Measurements from ENCODE around the gene TPPP2.

TPPP2 gene

GRCh38 chr14:21023817-21024584 lies 6.0 kb upstream of the TPPP2 start:
- Histone ChIP-seq H3K36me3 (ENCODE audit: insufficient read depth, low read length) (no peaks in the 10 kb centered on the region), H3K9me3 (ENCODE audit: control insufficient read depth, insufficient read depth, low read length) (no peaks in the 10 kb centered on the region), H3K9ac (ENCODE audit: low read depth, low read length) (peak overlapping the region; percentile 64), H3K4me1 (ENCODE audit: insufficient read depth, low read length) (peaks cover 12% of the 10 kb centered on the region; the same call in 1 of the 2 replicates)

- Histone ChIP-seq H3K36me3 (ENCODE audit: insufficient read depth, low read length) (no peaks in the 10 kb centered on the region), H3K9ac (ENCODE audit: low read depth, low read length) (peak within 1 kb of the TSS; percentile 69), H3K9me3 (ENCODE audit: control insufficient read depth, insufficient read depth, low read length) (no peaks in the 10 kb centered on the region), H3K4me1 (ENCODE audit: insufficient read depth, low read length) (peaks cover 12% of the 10 kb centered on the region; the same call in 1 of the 2 replicates)
Observed at GRCh38 chr14:21024585-21025370, 5.2 kb upstream of the TPPP2 start, which contains the start of gene NDRG2. TSS of gene NDRG2 (minus strand) at chr14:21025061. CDS start at chr14:21023315, 1,746 bp downstream.

- peak overlapping the region; percentile 69 for H3K9ac ChIP-seq (ENCODE audit: low read depth, low read length)
- no peaks in the 10 kb centered on the region for H3K36me3 ChIP-seq (ENCODE audit: insufficient read depth, low read length)
- peaks cover 12% of the 10 kb centered on the region; the same call in 1 of the 2 replicates for H3K4me1 ChIP-seq (ENCODE audit: insufficient read depth, low read length)
- H3K9me3 ChIP-seq (ENCODE audit: control insufficient read depth, insufficient read depth, low read length), result no peaks in the 10 kb centered on the region
Observed at GRCh38 chr14:21025371-21026273, 4.4 kb upstream of the TPPP2 start.

- Histone ChIP-seq H3K4me1 (ENCODE audit: insufficient read depth, low read length) (peaks cover 12% of the 10 kb centered on the region; the same call in 1 of the 2 replicates), H3K9me3 (ENCODE audit: control insufficient read depth, insufficient read depth, low read length) (no peaks in the 10 kb centered on the region), H3K36me3 (ENCODE audit: insufficient read depth, low read length) (no peaks in the 10 kb centered on the region), H3K9ac (ENCODE audit: low read depth, low read length) (peak overlapping the region; percentile 54; the same call in 1 of the 2 replicates)
Observed at GRCh38 chr14:21026274-21026987, 3.6 kb upstream of the TPPP2 start.

GRCh38 chr14:21026988-21027315 lies 3.1 kb upstream of the TPPP2 start:
- no peaks in the 10 kb centered on the region for H3K36me3 ChIP-seq (ENCODE audit: insufficient read depth, low read length)
- H3K4me1 ChIP-seq (ENCODE audit: insufficient read depth, low read length), result peaks cover 12% of the 10 kb centered on the region; the same call in 1 of the 2 replicates
- no peak overlapping the region for H3K9ac ChIP-seq (ENCODE audit: low read depth, low read length)
- H3K9me3 ChIP-seq (ENCODE audit: control insufficient read depth, insufficient read depth, low read length), result no peaks in the 10 kb centered on the region

- Histone ChIP-seq H3K9ac (ENCODE audit: low read depth, low read length) (no peak overlapping the region), H3K9me3 (ENCODE audit: control insufficient read depth, insufficient read depth, low read length) (no peaks in the 10 kb centered on the region), H3K36me3 (ENCODE audit: insufficient read depth, low read length) (no peaks in the 10 kb centered on the region), H3K4me1 (ENCODE audit: insufficient read depth, low read length) (peaks cover 12% of the 10 kb centered on the region; the same call in 1 of the 2 replicates)
Observed at GRCh38 chr14:21030531-21030930, 514 bp downstream of the TPPP2 start.

- Histone ChIP-seq H3K9me3 (ENCODE audit: control insufficient read depth, insufficient read depth, low read length) (no peaks in the 10 kb centered on the region), H3K4me1 (ENCODE audit: insufficient read depth, low read length) (no peaks in the 10 kb centered on the region), H3K9ac (ENCODE audit: low read depth, low read length) (no peak overlapping the region), H3K36me3 (ENCODE audit: insufficient read depth, low read length) (no peaks in the 10 kb centered on the region)
Observed at GRCh38 chr14:21032326-21033132, 2.5 kb downstream of the TPPP2 start.

- Histone ChIP-seq H3K9ac (ENCODE audit: low read depth, low read length) (no peak overlapping the region), H3K36me3 (ENCODE audit: insufficient read depth, low read length) (no peaks in the 10 kb centered on the region), H3K9me3 (ENCODE audit: control insufficient read depth, insufficient read depth, low read length) (no peaks in the 10 kb centered on the region), H3K4me1 (ENCODE audit: insufficient read depth, low read length) (no peaks in the 10 kb centered on the region)
Observed at GRCh38 chr14:21033133-21033698, 3.2 kb downstream of the TPPP2 start.

- Histone ChIP-seq H3K4me1 (ENCODE audit: insufficient read depth, low read length) (peaks cover 7% of the 10 kb centered on the region), H3K9me3 (ENCODE audit: control insufficient read depth, insufficient read depth, low read length) (no peaks in the 10 kb centered on the region), H3K9ac (ENCODE audit: low read depth, low read length) (no peak within 1 kb of the TSS), H3K36me3 (ENCODE audit: insufficient read depth, low read length) (no peaks in the 10 kb centered on the region)
Observed at GRCh38 chr14:21034707-21035106, 4.7 kb downstream of the TPPP2 start, which contains the start of gene RNASE13. TSS of gene RNASE13 (minus strand) at chr14:21034807. CDS start at chr14:21034288, 519 bp downstream.

GRCh38 chr14:21036751-21037150 lies 6.7 kb downstream of the TPPP2 start:
- Histone ChIP-seq H3K36me3 (ENCODE audit: insufficient read depth, low read length) (no peaks in the 10 kb centered on the region), H3K9me3 (ENCODE audit: control insufficient read depth, insufficient read depth, low read length) (no peaks in the 10 kb centered on the region), H3K4me1 (ENCODE audit: insufficient read depth, low read length) (peaks cover 10% of the 10 kb centered on the region), H3K9ac (ENCODE audit: low read depth, low read length) (no peak overlapping the region)

GRCh38 chr14:21037156-21037555 lies 7.1 kb downstream of the TPPP2 start:
- H3K9me3 ChIP-seq (ENCODE audit: control insufficient read depth, insufficient read depth, low read length), result no peaks in the 10 kb centered on the region
- peaks cover 10% of the 10 kb centered on the region for H3K4me1 ChIP-seq (ENCODE audit: insufficient read depth, low read length)
- no peaks in the 10 kb centered on the region for H3K36me3 ChIP-seq (ENCODE audit: insufficient read depth, low read length)
- H3K9ac ChIP-seq (ENCODE audit: low read depth, low read length), result no peak overlapping the region

GRCh38 chr14:21038441-21039422 lies 8.7 kb downstream of the TPPP2 start:
- Histone ChIP-seq H3K36me3 (ENCODE audit: insufficient read depth, low read length) (no peaks in the 10 kb centered on the region), H3K4me1 (ENCODE audit: insufficient read depth, low read length) (peaks cover 10% of the 10 kb centered on the region), H3K9ac (ENCODE audit: low read depth, low read length) (no peak overlapping the region), H3K9me3 (ENCODE audit: control insufficient read depth, insufficient read depth, low read length) (no peaks in the 10 kb centered on the region)
